Inferior parietal cortex (tissue), 1 donor: Measurements from ENCODE around the gene UBR4.
"Not testable (repeated sequence)": the region's sequence is repeated elsewhere in the genome, so short reads cannot be mapped to it uniquely, and the experiment has no call there.

Source experiments
- DNase-seq: peaks from one replicate; pipeline ENCODE4 v3.0.0-alpha.2; 2016; ENCODE audit errors: extremely low spot score

The UBR4 gene

GRCh38 chr1:19209990-19210771 is at the start of gene UBR4:
TSS of gene UBR4 (minus strand) at chr1:19210266. CDS start at chr1:19210248, 18 bp downstream.
- peak; percentile 96 for DNase-seq

- no peak for DNase-seq
Measured at GRCh38 chr1:19258353-19258752, 48.3 kb upstream of the UBR4 start.

- DNase-seq, result no peak
Measured at GRCh38 chr1:19257178-19257914, 47.3 kb upstream of the UBR4 start.

- not testable (repeated sequence) for DNase-seq
Measured at GRCh38 chr1:19256301-19256700, 46.2 kb upstream of the UBR4 start.

GRCh38 chr1:19255288-19255687 is 45.2 kb upstream of the UBR4 start:
- no peak for DNase-seq

GRCh38 chr1:19254416-19254815 is 44.4 kb upstream of the UBR4 start:
- DNase-seq, result no peak

- peak; percentile 90 for DNase-seq
Measured at GRCh38 chr1:19251305-19252196, 41.5 kb upstream of the UBR4 start, which contains the start of the genes EMC1 and MRTO4. TSS of gene EMC1 (minus strand) at chr1:19251524. CDS start at chr1:19251509, 15 bp downstream. TSS of gene MRTO4 (plus strand) at chr1:19251805. CDS start at chr1:19251836, 31 bp downstream.

GRCh38 chr1:19250629-19251304 is 40.7 kb upstream of the UBR4 start:
- no peak for DNase-seq

- peak; percentile 74 for DNase-seq
Measured at GRCh38 chr1:19240673-19241538, 30.8 kb upstream of the UBR4 start.

GRCh38 chr1:19239876-19240275 is 29.8 kb upstream of the UBR4 start:
- no peak for DNase-seq

GRCh38 chr1:19234224-19234623 is 24.2 kb upstream of the UBR4 start:
- DNase-seq, result no peak

GRCh38 chr1:19232524-19232846 is 22.4 kb upstream of the UBR4 start:
- DNase-seq, result no peak

- DNase-seq, result peak; percentile 36
Measured at GRCh38 chr1:19231736-19232523, 21.9 kb upstream of the UBR4 start.

- DNase-seq, result no peak
Measured at GRCh38 chr1:19229828-19230325, 19.8 kb upstream of the UBR4 start.

- DNase-seq, result no peak
Measured at GRCh38 chr1:19229229-19229628, 19.2 kb upstream of the UBR4 start.

GRCh38 chr1:19222979-19223824 is 13.1 kb upstream of the UBR4 start:
- no peak for DNase-seq

- DNase-seq, result no peak
Measured at GRCh38 chr1:19222573-19222972, 12.5 kb upstream of the UBR4 start.

GRCh38 chr1:19220991-19221390 is 10.9 kb upstream of the UBR4 start:
- DNase-seq, result no peak
